Coronary artery (tissue), 2 donors: ENCODE data around the gene SCYGR1.

ENCODE experiments used
- DNase-seq: peaks from one replicate; pipeline ENCODE4 v3.0.0-alpha.2; 2017; ENCODE audit warnings: low spot score
- H3K27ac ChIP-seq, 2 donors: fragments of 200-600 bp; sonication (generic); one replicate each; pipeline ENCODE4 v1.5.1; 2016 to 2019
- H3K4me3 ChIP-seq: fragments of 200-600 bp; sonication (generic); 2 replicates; pipeline ENCODE4 v1.5.1; 2016; ENCODE audit warnings: mild to moderate bottlenecking, moderate library complexity
- CTCF ChIP-seq: fragments of 200-600 bp; sonication (generic); IDR thresholded peaks from one replicate; pipeline ENCODE4 v1.5.1; 2019; ENCODE audit warnings: antibody characterized with exemption

SCYGR1 gene

DNA sequence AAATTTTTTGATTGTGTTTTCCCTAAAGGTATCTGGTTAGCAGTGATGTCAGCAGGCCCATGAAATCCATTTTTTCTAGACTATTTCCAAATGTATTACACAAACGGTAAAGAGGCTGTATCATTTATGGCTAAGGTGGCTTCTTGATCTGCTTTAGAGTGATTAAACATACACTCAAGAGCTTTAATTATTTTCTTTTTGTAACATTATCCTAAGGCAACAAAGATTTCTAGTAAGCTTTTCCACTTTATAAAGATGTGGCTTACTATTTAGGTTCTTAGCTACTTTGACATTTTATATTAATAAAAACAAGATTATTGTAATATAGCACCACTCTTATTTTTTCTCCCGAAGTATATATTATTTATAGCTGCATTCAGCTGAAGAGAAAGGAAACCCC lies 46.2 kb downstream of the SCYGR1 start:
- no peak overlapping the region for H3K4me3 ChIP-seq
- no peak for TF ChIP-seq CTCF

GRCh38 chr2:227340106-227340505 lies 47.6 kb downstream of the SCYGR1 start:
- no peak overlapping the region for H3K4me3 ChIP-seq
- no peak for DNase-seq
- no peak overlapping the region for H3K27ac ChIP-seq
- no peak for TF ChIP-seq CTCF

More for the DNA sequence above, 46.2 kb downstream of the SCYGR1 start:
- DNase-seq, result no peak
- H3K27ac ChIP-seq, result no peak overlapping the region

- no peak overlapping the region for H3K27ac ChIP-seq
- TF ChIP-seq CTCF, result no peak
Measured at GRCh38 chr2:227339098-227339599, 48.6 kb downstream of the SCYGR1 start.

More at GRCh38 chr2:227339098-227339599, 48.6 kb downstream of the SCYGR1 start:
- no peak overlapping the region for H3K4me3 ChIP-seq
- no peak for DNase-seq
